Measurements from ENCODE around the gene PHACTR1.
"Not testable (repeated sequence)": the region's sequence is repeated elsewhere in the genome, so short reads cannot be mapped to it uniquely, and the experiment has no call there.

PHACTR1 gene

DNA sequence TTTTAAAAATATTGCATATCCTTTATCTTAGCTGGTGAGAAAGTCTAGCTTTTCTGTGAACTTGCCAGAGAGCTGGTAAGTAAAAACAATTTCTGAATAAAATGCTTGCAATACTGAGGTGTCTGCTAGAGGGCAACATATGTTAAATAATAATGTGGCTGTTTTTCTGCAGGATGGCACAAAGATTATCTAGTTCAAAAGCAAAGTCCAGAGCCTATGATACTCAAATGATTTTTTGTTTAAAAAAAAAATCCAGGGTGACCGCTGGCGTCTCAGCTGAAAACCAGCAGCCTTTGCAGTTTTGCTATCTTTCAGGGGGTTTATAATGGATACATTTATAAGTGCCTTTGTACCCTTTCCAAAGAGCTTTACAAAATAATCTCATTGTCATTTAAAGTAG lies 194.9 kb downstream of the PHACTR1 start:
- DNase-seq, result peak; percentile 24 to 77

DNA sequence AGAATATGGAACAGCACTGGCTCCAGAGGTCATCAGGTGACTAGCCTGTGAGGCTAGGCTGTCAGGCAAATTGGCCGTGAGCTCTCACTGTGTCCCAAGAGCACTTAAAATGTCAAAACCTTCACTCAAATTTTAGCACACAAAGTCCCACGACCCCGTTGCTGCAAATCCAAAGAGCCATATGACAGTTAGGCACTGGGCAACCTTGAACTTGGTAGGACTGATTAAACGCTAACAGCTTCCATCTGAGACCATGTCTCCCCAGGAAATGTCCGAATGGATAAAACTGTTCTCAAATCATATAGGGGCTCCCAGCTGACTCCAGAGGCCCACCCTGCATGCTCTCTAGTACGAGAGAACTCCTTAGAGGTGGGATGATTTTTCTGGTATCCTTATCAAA lies 196.6 kb downstream of the PHACTR1 start:
- no peak for DNase-seq

DNA sequence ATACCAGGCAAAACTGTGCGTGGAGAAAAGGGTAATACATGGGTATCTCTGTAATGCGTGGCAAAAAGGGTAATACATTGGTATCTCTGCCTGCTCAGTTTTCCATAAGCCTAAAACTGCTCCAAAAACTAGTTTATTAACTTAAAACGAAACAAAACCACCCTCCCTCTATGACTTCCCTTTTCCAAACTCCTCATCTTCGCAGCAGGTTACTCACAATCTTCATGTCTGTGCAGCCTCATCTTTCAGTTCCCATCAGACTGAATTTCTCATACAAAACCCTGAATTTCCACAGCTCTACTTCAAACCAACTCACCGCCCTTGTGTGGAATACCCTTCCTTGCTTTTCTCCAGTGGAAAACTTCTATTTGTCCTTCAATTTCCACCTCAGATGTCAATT lies 199.4 kb downstream of the PHACTR1 start:
- DNase-seq, result peak; percentile 43 to 51

DNA sequence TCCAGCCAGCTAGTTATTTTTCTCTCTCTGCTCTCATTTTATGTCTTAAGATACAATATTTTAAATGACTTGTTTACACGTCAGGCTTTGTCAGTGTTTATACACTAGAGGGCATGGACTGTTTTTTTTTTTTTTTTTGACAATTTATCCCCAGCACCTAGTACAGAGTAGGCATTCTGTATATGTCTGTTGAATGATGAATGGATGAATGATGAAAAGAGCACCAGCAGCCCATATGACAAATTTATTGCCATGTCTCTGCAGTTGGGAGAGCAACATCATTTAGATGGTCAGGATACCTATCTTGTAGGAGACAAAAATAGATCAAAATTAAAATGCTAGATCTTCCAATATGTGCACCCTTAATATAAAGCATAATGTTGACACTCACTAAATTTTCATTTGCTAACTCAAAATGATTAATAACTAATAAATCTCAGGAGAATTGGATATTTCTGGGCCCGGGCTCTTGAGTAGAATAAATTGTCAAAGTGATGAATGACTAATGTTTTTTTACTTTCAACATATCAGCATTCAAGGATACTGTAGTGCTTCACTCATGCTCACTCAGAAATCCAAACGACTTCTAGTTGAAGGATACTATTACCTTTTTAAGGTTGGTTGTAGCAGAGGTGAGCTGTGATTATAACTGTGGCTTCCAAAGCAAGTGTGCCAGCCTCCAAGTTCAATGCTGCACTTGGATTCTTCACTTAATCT lies 200.0 kb downstream of the PHACTR1 start:
- DNase-seq, result no peak

DNA sequence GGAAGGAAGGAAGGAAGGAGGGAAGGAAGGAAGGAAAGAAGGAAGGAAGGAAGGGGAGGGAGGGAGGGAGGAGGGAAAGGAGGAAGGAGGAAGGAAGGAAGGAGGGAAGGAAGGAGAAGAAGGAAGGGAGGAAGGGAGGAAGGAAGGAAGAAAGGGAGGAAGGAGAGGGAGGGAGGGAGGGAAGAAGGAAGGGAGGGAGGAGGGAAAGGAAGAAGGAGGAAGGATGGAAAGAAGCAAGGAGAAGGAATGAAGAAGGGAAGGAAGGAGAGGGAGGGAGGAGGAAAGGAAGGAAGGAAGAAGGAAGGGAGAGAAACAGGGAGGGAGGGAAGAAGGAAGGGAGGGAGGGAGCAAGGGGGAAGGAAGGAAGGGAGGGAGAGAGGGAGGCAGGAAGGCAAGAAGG lies 204.9 kb downstream of the PHACTR1 start:
- DNase-seq, result no peak

DNA sequence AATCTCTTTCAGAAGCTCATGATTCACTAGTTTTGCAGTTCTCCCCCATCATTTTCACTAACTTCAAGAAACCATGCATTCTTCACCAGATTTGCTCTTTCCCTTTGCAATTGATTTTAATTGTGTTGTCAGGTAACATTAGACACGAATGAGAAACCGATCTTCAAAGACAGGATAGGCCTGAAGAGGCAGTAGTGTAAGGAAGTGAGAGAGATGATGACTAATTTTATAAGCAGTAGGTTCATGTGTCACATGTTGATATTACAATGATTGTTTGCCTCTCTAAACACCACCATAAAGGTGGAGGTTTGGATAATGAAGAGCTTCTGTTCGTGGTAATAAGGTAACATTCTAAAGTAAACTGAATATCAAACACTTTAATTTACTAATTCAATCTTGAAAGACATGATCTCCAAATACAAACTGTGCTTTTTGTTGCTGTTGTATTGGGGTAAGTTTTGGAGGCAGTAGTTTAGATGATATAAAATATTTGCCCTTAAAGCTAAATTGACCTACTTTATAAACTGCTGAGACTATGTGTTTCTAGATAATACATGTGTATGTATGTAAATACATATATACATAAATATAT lies 207.2 kb downstream of the PHACTR1 start:
- DNase-seq, result no peak

DNA sequence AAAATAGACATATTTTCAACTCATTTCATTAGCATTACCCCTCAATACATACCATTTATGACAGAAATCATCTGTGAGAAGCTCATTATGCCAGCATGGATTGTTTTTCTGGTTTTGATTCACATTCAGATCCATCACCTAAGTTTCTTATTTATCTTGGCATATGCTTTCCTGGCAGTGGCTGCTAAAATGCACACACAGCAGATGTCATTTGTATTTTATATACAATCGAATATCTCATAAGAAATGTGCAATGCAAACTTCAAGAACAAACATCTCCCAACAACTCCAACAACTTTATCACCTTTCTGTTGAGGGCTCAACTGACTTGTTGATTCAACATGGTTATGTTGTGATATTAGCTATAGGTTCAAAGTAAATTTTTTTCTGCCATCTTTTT lies 208.3 kb downstream of the PHACTR1 start:
- DNase-seq, result no peak

DNA sequence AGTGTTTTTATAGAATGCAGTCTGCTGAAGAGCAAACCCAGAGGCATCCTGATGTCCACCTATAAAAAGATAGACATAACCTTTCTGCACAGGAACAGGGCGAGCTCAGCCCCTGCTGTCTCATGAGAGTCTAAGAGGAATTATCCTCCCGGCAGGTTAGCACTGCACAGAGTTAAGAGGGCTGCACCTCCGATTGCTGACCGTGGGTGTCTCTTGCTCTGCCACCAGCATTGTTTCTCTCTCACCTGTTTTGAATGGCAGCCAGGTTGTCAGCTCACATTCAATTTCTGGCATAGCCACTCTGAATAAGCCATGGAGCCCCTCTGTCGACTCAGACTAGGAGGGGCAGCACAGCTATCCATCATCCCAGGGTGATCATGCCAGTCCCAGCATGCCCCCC lies 211.2 kb downstream of the PHACTR1 start:
- DNase-seq, result no peak

DNA sequence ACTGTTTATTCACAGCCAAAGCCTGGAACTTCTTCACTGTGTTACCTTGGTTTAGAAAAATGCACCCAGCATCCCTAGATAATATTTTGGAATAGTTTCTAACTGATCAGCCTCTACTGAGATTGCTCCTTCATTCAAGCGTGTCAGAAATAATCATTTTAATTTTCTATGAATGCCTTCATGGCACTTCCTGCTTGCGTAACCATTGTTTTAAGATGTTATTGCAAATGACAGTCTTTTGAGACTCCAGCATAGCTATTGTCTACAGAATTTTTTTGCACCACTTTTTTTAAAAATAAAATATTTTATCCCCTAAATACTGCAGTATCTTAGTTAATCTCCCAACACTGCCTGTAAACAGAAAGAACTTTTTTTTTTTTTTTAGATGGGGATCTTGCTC lies 213.1 kb downstream of the PHACTR1 start:
- no peak for DNase-seq

DNA sequence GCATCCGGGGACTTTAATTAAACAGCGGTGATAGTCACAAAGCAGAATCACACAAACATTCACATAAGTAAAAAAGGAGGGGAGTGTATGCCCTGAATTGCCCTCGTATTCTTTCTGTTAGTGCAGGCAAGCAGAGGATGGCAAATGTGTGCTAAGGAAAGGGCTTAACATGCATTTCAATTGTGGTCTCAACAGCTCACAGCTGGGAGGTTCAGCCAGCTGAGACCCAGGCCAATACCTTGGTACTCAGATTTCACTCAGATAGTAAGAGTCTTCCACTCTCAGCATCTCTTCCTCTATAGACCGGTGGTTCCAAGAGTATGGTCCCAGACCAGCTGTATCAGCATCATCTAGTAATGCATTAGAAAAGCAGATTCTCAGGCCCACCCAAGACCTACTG lies 215.1 kb downstream of the PHACTR1 start:
- no peak for DNase-seq

DNA sequence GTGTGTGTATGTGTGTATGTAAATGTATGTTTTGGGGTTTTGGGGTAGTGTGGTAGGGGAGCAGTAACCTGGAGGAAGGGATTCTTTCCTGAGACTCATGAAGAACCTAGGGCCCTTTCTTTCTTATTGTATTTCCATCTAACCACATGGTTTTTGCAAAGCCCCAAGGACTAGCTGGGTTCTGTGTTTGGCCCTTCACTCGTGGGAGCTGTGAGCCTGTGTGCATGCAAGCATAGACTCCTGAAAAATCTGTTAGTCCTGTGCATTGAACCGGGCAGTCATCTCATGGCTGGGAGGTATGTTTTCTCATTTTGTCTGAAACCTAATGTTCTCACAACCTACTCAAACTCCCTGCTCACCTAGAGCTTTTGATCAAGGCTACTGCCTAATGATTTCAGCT lies 219.1 kb downstream of the PHACTR1 start:
- DNase-seq, result no peak

DNA sequence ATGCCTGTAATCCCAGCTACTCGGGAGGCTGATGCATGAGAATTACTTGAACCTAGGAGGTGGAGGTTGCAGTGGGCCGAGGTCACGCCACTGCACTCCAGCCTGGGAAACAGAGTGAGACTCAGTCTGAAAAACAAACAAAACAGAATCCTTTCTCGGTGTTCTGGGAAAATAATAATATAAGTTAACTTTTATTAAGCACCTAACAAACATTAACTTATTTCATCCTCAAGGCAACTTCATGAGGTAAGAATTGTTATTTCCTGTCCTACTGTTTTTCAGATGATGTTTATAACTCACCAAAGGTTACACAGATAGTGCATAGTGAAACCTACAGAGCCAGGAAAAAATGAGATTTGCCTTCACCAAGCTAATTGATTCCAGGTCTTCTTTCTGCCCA lies 221.4 kb downstream of the PHACTR1 start:
- DNase-seq, result no peak

DNA sequence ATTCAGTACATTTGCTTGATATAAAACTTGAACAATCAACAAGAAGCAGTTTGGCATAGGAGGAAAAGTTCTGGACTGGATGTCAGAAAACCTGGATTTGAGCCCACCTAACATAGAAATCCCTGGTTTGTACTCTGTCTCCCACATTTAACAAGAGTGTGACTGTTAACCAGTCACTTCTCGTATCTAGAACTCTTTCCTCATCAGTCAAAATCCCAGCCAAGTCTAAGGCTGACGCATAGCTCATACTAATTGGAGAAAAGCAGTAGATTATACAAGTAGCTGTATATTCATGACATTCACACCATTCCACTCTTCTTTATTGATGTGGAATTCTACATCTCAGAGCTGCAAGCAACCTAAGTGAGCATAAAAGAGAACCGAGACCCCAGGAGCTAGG lies 222.7 kb downstream of the PHACTR1 start:
- no peak for DNase-seq

DNA sequence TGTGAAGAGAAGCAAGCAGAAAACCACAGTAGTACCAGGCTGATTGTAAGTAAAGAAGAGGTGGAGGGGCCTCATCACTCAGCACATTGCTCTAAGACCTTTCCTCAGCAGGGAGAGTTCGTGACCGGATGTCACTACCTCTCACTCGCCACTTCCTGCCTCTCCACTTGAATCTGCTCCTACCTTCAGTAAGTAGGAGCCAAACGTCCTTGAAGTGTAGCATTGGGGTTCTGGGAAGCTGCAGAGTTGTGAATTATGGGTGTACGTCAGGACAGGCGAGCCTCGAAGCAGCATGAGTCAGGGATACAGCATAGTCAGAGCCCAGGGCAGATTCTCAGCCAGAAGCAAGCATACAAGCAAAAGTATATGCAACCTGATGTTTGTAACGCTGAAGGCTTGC lies 224.9 kb downstream of the PHACTR1 start:
- DNase-seq, result no peak

DNA sequence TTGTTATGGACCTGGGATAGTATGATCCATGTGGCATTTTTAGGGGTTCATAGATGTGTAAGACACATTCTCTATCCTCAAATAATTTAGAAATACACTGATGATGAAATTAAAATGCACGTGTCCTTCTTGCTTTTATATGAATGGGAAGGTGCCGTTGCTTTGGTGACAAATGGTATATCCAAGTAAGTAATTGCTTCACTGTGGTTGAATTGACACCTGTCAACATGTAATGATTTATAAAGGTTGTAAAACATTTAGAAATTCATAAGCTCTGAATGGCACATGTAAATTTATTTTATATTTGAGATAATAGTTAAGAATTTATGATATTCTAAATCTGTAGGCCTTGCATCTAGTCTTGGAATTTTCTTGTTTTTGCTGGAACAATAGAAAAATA lies 227.0 kb downstream of the PHACTR1 start:
- no peak for DNase-seq

DNA sequence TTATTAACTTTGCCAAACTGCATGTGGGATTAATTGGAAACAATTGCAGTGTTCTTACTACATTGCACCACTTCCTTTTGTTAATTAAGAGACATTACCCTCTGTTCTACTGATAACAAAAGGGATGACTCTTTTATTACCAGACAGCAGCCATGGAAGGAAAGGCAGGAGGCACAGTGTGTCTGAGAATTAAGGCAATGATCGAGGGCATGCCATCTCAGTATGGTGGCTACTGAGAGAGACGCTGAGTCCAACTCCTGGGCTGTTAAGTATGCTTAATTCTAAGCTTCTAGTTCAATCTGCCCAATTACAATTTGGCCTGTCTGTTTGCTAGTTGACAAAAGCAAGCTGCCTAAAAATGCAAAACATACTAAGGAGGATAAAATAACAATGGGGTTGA lies 227.4 kb downstream of the PHACTR1 start:
- DNase-seq, result no peak

DNA sequence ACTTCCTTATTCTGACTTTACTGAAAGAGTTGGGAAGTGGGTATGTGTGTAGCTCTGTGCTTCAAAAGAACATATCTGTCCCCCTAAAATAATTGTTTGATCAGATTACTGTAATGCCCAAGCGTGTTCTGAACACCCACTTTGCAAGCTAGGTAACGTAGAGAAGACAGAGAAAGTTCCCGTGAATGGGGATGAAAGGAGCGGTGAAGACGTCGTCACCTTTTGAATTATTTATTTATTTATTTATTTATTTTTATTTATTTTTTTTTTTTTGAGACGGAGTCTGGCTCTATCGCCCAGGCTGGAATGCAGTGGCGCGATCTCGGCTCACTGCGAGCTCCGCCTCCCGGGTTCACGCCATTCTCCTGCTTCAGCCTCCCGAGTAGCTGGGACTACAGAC lies 228.0 kb downstream of the PHACTR1 start:
- DNase-seq, result not testable (repeated sequence)

DNA sequence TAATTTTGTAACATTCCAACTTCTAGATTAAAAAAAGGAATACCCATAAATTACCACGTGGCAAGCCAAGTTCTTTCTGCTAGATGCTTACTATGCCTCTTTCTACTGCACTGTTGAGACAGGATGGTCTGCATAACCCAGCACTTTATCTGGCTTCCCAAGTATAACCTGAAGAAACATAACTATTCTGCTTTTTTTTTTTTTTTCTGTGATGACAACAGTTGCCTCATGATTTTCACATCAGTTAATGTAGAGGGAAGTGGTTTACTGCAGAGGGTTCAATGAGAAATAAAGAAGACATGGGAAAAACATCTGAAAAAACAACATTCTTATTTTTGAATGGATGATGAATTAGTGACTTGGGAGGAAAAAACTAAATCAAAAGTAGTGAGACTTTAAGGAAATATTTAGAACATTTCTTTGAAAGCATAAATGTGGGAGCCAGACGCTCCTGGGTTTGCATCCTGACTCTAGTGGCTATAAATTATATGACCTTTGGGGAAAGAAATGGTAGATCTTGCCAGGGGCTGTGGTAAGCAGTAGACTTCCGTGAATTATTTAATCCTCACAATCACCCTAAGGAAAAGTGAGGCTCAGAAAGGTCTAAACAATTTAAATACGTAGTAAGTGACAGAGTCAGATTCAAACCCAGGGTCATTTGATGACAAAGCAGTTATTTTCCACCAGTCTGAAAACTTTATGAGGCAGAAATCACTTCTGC lies 230.7 kb downstream of the PHACTR1 start:
- DNase-seq, result peak; percentile 41 to 44

DNA sequence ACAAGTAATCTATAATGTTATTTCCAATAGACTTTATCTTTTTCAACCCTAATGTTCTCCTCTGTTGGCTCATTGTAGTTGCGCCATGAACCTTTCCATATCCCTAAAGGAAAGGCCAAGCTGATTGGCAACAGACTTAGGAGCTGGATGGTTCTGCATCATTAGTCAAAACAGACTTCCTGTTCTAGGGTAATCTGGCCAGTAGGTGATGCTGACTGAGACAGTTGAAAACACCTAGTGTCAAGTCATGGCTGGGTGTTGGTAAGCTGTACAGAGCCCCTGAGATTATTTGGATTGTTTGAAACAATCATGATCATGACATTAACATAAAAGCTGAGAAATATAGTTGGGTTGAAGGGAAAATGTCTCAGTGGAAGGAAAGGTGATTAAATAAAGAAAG lies 231.4 kb downstream of the PHACTR1 start:
- no peak for DNase-seq

DNA sequence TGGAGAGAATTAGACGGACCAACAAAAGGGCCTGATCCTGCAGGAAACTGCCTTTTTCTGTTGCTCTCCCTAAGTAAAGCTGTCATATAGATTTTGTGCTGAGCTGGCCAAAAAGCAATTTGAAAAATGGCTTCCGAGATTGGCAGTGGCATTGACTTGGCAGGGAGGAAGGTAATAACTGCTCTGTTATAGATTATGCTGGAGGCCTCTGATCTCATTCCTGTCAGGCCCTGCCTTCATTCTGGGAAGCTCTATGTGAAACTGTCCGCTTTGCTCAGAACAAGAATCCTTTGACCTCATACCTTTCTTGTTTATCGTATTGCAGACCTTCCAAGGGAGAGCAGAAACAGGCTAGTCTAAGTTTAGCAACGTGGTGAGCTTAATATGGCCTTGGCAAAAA lies 234.4 kb downstream of the PHACTR1 start:
- no peak for DNase-seq

DNA sequence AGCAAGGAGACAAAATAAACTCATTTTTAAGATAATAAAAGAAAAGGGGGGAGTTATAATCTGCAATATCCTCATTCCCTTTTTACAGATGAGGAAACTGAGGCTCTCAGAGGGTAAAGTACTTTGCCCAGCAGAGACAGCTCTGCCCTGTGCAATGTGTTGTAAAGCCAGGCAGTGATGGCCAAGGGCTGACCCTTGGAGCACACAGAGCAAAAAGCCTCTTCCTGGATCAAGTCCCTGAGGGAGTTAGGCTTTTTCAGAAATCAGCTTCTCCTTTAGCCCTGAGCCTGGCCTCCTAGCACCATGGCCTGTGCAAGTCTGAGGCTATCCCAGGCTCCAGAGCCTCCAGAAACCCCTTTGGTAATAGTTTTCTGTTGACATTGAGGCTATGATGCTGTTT lies 234.8 kb downstream of the PHACTR1 start:
- DNase-seq, result no peak

DNA sequence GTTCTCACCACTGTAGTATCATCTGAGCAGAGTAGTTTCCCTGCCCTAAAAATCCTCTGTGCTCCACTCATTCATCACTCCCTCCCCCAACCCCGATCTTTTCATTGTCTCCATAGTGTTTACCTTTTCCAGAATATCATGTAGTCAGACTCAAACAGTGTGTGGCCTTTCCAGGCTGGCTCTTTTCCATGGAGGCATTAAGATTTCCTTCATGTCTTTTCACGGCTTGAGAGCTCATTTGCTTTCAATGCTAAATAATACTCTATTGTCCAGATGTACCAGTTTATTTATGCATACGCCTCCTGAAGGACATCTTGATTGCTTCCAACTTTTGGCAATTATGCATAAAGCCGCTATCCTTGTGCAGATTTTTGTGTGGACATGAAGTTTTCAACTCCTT lies 235.8 kb downstream of the PHACTR1 start:
- no peak for DNase-seq

DNA sequence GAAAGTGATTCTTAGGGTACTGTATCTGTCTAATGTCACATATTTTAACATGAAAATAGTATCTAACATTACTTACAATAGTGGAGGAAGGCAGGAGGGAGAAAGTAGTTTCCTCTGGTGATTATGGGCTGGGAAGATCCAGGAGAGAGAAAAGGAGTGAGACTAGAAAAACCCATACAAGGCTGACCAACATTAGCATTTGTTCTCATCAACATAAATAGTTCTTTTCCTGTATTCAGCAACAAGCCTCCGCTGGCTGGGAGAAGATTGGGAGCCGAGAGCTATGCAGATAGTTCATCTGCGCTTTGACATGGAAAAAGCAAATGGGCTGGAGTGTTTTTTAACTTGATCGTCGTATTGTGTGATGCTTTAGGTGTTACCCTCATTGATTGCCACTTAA lies 239.4 kb downstream of the PHACTR1 start:
- DNase-seq, result no peak

DNA sequence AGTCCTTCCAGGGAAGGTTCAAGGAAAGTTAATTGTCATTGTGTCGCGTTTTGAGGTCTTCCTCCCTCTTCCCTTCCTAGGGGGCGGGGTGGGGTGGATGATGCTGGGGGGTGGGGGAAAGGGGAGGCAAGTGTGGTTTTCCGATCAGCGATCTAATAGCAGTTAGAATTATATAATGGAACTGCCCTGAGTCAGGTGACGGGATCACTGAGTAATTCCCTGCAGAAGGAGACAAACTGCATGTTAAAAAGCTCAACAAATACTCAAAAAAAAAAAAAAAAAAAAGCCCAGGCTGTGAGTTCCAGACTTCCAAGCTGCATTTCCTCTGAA lies 240.4 kb downstream of the PHACTR1 start:
- DNase-seq, result no peak

All from inflammatory macrophage treated with lipopolysaccharide for 1 hour (primary cell).